ENCODE measurements around the gene CPEB3.

CPEB3 gene

DNA sequence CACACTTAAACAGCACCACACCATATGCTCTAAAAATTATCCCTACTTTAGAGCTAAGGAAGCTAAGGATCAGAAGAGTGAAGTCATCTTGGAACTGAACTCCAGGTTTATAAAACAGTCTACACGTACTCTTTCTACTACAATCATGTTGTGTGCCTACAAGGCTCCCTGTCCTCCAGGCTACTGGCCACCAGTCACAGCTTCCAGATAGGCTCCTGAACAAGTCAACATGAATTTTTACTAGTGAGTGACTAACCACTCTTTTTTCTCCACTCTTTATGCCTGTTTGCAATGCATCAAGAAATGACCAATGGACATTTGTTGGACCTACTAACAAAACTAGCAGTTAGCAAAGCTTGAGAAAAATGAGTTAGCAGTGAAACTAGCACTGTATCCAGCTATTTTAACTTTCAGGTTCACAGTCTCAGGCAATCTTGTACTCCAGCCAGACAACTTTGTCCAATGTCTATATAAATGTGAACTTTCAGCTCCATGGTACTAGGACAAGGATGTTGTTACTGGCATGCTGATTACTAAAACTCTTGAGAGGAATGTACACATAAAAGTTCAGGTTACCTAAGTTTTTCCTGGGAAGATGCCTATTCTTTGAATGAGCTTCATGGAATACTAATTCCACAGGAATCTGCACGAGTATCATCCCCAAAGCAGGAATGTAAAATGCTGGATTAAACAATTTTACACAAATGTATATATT lies 187.3 kb downstream of the CPEB3 start:
- in situ Hi-C loops (cut with MboI; ENCODE audit: low sequenced_read_pairs, unreplicated experiment), result no loop called here
- DNase-seq (ENCODE audit: low spot score), result no peak
- TF ChIP-seq, protein P1, sequence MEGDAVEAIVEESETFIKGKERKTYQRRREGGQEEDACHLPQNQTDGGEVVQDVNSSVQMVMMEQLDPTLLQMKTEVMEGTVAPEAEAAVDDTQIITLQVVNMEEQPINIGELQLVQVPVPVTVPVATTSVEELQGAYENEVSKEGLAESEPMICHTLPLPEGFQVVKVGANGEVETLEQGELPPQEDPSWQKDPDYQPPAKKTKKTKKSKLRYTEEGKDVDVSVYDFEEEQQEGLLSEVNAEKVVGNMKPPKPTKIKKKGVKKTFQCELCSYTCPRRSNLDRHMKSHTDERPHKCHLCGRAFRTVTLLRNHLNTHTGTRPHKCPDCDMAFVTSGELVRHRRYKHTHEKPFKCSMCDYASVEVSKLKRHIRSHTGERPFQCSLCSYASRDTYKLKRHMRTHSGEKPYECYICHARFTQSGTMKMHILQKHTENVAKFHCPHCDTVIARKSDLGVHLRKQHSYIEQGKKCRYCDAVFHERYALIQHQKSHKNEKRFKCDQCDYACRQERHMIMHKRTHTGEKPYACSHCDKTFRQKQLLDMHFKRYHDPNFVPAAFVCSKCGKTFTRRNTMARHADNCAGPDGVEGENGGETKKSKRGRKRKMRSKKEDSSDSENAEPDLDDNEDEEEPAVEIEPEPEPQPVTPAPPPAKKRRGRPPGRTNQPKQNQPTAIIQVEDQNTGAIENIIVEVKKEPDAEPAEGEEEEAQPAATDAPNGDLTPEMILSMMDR (IDR thresholded peaks at IDR 0.05; ENCODE audit: borderline replicate concordance, control extremely low read depth, extremely low read depth, insufficient read depth, missing control alignments), result no peak

DNA sequence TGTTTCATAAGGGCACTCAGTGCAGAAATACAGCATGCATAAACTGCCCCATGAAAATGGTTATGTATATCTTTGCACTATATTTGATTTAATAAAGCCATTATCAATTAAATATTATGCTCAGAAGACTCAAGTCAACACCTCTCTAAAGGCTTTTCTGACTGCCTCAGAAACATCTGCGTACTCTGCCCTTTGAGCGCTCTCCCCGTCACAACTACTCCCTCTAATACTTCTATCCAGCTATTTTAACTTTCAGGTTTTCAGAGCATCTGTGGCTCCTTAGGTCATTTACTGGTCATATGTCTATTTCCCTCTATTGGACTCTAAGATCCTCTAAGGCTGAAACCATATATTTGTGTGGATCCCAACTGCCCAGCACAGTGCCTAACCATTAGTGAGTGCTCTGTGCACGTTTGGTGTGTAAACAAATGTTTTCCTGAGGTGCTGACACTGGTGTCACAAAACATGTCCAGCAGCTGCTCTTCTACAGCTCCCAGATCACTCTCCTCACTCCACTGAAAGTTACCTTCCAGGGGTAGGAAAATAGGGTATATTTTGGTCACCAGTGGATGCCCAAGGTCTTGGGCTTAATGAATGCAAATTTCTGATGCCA lies 188.2 kb downstream of the CPEB3 start:
- TF ChIP-seq, protein P1 (IDR thresholded peaks at IDR 0.05; ENCODE audit: borderline replicate concordance, control extremely low read depth, extremely low read depth, insufficient read depth, missing control alignments), result no peak
- in situ Hi-C loops (cut with MboI; ENCODE audit: low sequenced_read_pairs, unreplicated experiment), result no loop called here
- DNase-seq (ENCODE audit: low spot score), result no peak

DNA sequence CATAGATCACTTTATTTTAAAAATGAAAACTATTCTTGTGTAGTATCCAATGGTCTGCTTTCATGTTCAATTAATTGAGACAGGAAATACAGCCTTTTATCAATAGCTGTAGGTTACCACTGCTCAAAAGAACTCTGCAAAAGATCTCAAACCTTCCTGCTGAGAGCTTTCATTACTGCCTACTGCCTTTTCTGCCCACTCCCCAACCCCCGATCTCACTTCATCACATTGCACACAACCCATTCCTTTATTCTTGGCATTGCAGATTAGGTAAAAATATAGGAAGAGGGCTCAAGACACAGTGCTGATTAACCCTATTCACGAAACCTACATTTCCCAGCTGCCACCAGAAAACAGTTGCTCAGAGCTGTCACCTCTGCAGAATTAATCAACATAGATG lies 195.9 kb downstream of the CPEB3 start:
- no peak for DNase-seq (ENCODE audit: low spot score)
- in situ Hi-C loops (cut with MboI; ENCODE audit: low sequenced_read_pairs, unreplicated experiment), result loop anchor here (25.0 kb wide), 1 partner anchor 192 kb away; the partner anchor contains the start of genes CPEB3 and MARCHF5
- TF ChIP-seq, protein P1 (IDR thresholded peaks at IDR 0.05; ENCODE audit: borderline replicate concordance, control extremely low read depth, extremely low read depth, insufficient read depth, missing control alignments), result no peak

DNA sequence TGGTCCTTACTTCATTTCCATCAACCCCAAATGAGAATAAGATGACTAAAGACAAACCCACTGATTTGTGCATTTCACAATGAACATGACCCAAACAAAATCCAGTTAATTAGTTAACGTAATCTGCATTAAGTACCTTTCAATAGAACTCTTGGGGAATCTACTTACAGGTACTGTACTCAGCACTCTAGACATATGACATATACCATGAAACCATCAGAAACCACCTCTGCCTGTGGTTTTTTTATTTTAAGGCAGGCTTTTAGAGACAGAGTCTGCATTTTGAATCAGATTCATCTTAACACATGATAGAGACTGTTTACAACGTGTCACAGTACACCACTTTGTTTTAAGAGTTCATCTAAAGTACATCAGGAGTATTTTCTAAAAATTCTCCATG lies 198.9 kb downstream of the CPEB3 start:
- in situ Hi-C loops (cut with MboI; ENCODE audit: low sequenced_read_pairs, unreplicated experiment), result loop anchor here (25.0 kb wide), 1 partner anchor 195 kb away; the partner anchor contains the start of genes CPEB3 and MARCHF5
- DNase-seq (ENCODE audit: low spot score), result peak; percentile 29
- TF ChIP-seq, protein P1 (IDR thresholded peaks at IDR 0.05; ENCODE audit: borderline replicate concordance, control extremely low read depth, extremely low read depth, insufficient read depth, missing control alignments), result no peak

DNA sequence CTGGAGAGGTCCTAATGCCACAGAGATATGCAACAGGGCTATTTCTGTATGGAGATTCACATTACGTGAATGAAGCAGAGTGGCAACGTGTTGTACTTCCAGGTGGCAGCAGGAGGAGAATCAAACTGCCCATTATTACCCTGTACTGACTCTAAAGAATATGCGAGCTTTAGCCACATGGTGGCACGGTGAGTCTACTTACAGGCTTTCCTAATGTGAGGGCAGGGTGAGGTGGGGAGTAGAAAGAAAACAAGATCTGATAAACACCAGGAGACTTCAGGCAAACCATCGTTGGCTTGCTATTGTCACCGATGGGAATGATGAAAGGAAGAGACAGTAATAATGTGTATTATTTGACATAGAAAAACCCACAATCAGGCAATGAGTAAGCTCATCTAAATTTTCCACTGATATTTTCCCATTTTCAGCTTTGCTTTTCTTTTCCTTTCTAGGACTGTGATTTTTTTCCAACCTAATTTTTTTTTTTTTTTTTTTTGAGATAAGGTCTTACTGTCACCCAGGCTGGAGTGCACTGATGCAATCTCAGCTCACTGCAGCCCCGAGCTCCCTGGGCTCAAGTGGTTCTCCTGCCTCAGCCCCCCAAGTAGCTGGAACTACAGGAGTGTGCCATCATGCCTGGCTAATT lies 203.0 kb downstream of the CPEB3 start:
- peak; percentile 71 for DNase-seq (ENCODE audit: low spot score)
- in situ Hi-C loops (cut with MboI; ENCODE audit: low sequenced_read_pairs, unreplicated experiment), result loop anchor here (25.0 kb wide), 1 partner anchor 199 kb away; the partner anchor contains the start of genes CPEB3 and MARCHF5
- TF ChIP-seq, protein P1 (IDR thresholded peaks at IDR 0.05; ENCODE audit: borderline replicate concordance, control extremely low read depth, extremely low read depth, insufficient read depth, missing control alignments), result peak; percentile 70

DNA sequence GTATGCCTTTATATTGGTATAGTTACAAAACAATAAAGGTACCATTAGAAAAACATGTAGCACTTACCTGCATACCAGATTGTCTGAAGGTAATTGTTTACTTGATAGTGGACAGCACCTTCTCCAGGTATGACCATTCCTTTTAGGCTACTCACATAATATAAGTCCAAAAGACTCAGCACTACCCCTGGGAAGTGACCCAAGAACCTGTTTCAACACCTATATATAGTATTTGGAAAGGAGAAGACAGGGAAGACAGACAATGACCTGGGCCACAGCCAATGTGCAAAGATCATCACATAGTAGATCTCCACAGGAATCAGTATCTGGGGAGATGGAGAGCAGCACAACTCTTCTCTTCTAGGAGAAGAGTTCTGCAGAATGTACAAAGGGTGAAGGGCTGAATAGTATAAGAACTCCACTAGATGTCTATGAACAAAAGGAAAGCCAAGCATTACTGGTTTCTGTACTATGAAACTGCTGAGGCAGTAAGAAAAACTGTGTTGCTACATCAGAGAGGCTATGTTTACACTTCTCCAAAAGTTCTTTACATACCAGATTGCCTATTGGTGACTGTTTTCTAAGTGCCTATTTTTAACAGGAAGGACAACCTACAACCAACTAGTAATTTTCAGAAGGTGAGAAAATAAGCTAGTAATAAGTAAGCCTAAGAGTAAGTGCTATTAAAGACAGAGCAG lies 208.1 kb downstream of the CPEB3 start:
- TF ChIP-seq, protein P1 (IDR thresholded peaks at IDR 0.05; ENCODE audit: borderline replicate concordance, control extremely low read depth, extremely low read depth, insufficient read depth, missing control alignments), result no peak
- in situ Hi-C loops (cut with MboI; ENCODE audit: low sequenced_read_pairs, unreplicated experiment), result loop anchor here (5.0 to 25.0 kb wide), 2 partner anchors 205 to 360 kb away; partner anchors contain the start of genes CPEB3 and MARCHF5
- DNase-seq (ENCODE audit: low spot score), result no peak
